Mammary epithelial cell (primary cell): ENCODE results near the gene MRPL52.
A peak's percentile ranks its signal among the peaks of the same experiment; 100 is the strongest.

Experiments
- EZH2 ChIP-seq: IDR thresholded peaks from 2 replicates; pipeline ENCODE4 v1.6.1; 2012; ENCODE audit warnings: low read length, inconsistent platforms, borderline replicate concordance
- TF ChIP-seq, protein P1 (sequence below), 2 donors: IDR thresholded peaks in 1 of 2; conservative IDR thresholded peaks in 1 of 2; 2 replicates each; pipeline ENCODE4 v1.5.1; 2011 to 2012; ENCODE audit warnings: inconsistent platforms in 2 of 2, low read length in 2 of 2, mild to moderate bottlenecking in 2 of 2, control low read depth in 1 of 2, low read depth in 1 of 2; ENCODE audit not compliant: insufficient read depth in 1 of 2; ENCODE audit errors: extremely low read depth in 1 of 2

DNA sequence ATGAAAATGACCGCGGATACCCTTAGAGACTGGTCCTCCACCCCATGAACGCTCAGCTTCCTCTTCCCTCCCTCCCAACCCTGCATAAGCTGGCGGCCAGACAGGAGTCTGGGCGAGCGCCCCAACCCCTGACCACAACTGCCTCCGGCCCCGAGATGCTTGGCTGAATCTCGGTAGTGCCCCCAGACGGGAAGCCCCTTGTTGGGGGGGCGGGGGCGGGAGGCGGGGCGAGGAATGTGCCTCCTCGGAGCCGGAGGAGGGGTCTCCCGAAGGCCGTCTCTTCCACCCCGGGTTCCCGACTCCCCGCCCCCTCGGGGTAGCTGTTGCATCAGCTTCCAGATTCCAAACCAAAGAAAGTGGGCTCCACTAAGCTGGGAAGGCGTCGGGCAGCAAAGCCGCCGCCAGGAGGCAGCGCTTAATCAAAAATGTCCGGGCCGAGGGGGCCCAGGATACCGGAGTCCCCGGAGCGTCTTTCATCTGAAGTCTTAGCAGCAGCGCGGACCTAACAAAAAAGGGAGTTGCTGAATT is 7.1 kb upstream of the MRPL52 start:
- no peak for TF ChIP-seq EZH2
- TF ChIP-seq, protein P1, sequence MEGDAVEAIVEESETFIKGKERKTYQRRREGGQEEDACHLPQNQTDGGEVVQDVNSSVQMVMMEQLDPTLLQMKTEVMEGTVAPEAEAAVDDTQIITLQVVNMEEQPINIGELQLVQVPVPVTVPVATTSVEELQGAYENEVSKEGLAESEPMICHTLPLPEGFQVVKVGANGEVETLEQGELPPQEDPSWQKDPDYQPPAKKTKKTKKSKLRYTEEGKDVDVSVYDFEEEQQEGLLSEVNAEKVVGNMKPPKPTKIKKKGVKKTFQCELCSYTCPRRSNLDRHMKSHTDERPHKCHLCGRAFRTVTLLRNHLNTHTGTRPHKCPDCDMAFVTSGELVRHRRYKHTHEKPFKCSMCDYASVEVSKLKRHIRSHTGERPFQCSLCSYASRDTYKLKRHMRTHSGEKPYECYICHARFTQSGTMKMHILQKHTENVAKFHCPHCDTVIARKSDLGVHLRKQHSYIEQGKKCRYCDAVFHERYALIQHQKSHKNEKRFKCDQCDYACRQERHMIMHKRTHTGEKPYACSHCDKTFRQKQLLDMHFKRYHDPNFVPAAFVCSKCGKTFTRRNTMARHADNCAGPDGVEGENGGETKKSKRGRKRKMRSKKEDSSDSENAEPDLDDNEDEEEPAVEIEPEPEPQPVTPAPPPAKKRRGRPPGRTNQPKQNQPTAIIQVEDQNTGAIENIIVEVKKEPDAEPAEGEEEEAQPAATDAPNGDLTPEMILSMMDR (conservative IDR thresholded peaks at IDR 0.05 in 1 of 2, IDR thresholded peaks at IDR 0.05 in 1 of 2; ENCODE audit: extremely low read depth in 1 of 2, insufficient read depth in 1 of 2, low read depth in 1 of 2, low read length in 2 of 2), result peak; percentile 74 to 85
